ENCODE measurements around the gene OR52D1.

OR52D1 gene

DNA sequence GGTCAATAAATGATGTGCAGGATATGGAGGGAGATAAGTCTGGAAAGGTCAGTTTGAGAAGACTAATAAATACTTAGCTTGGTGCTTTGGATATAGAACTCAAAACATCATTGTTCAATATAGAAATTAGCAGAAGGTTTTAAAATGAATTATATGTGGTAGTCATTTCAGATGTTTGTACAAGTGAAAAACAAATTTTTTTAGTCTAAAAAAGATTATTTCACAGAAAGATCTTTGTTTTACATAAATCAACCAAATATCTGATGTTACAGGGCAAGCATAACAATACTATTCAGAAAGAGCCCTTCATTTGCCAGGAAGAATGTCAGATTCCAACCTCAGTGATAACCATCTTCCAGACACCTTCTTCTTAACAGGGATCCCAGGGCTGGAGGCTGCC is at the start of gene OR52D1:
TSS of gene OR52D1 (plus strand) at position 301 of the 400 bp plus-strand sequence. CDS start at position 323, 22 bp downstream.
- TF ChIP-seq GATA2 (IDR thresholded peaks at IDR 0.05; ENCODE audit: low read depth, low read length): no peak
- TF ChIP-seq GATA3 (IDR thresholded peaks at IDR 0.05; ENCODE audit: low read depth, low read length): no peak

GRCh38 chr11:5441414-5441813 is 47.1 kb upstream of the OR52D1 start, which contains the start of gene OR51I1:
OR51I1 (minus strand) TSS chr11:5441514; CDS start chr11:5441514, 0 bp downstream.
- no peak for TF ChIP-seq GATA3 (IDR thresholded peaks at IDR 0.05; ENCODE audit: low read depth, low read length)
- no peak for TF ChIP-seq GATA2 (IDR thresholded peaks at IDR 0.05; ENCODE audit: low read depth, low read length)

GRCh38 chr11:5443835-5444393 is 44.6 kb upstream of the OR52D1 start:
- TF ChIP-seq GATA3 (IDR thresholded peaks at IDR 0.05; ENCODE audit: low read depth, low read length) (no peak), GATA2 (IDR thresholded peaks at IDR 0.05; ENCODE audit: low read depth, low read length) (no peak)

DNA sequence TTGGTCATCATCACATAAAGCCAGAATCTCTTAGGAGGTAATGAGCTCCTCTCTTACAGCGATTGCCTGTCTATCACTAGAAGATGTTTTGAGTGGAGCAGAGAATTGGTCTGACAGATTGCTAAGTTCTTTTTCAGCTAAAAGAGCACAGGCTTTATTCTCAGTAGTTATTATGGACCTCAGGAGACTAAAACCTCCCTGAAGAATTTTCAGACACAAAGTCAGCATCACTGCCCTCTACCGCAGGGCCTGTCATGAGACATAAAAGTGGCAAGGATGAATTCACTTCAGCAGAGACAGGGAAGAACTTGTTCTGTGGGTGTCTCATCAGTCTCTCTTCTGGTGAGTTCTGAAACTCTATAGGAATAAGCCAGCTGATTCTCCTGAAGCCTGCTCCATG is 39.5 kb upstream of the OR52D1 start, which contains the start of gene OR51I2:
TSS of gene OR51I2 (plus strand) at position 301 of the 400 bp plus-strand sequence. CDS start 4,166 bp downstream, outside the sequence.
- TF ChIP-seq GATA3 (IDR thresholded peaks at IDR 0.05; ENCODE audit: low read depth, low read length) (no peak), GATA2 (IDR thresholded peaks at IDR 0.05; ENCODE audit: low read depth, low read length) (no peak)

- TF ChIP-seq GATA2 (IDR thresholded peaks at IDR 0.05; ENCODE audit: low read depth, low read length): no peak
These were observed 39.1 kb upstream of the OR52D1 start for GRCh38 chr11:5449432-5449831.

DNA sequence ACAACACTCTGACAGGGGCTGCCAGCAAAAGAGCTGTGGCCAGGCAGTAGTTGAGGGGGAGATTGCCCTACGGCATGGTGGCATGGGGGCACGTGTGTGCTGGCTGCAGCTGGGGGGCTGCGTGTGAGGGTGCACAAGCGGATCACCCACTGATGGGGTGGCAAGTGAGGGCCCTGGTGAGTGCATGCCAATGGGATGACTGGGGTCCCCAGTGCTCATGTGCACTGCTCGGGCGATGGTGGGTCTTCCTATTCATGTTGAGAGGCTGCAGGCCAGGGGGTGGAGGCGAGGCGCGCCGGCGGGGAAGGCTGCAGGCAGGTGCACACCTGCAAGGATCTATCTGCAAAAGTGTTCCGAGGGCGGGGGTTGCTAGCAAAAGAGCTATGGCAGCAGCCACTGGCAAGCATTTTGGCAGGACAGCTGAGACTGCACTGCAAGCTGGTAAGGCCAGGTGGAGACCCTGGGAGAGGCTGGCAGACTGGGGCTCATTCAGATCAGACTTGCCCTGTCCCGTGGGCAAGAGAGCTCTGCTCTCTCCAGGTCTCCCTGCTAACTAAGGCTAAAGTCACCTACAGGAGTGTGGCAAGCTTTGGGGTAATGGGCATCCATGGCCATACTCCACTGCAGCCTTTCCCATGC is 27.4 kb upstream of the OR52D1 start:
- no peak for TF ChIP-seq GATA3 (IDR thresholded peaks at IDR 0.05; ENCODE audit: low read depth, low read length)
- no peak for TF ChIP-seq GATA2 (IDR thresholded peaks at IDR 0.05; ENCODE audit: low read depth, low read length)

GRCh38 chr11:5467527-5467926 is 21.0 kb upstream of the OR52D1 start:
- TF ChIP-seq GATA3 (IDR thresholded peaks at IDR 0.05; ENCODE audit: low read depth, low read length) (no peak), GATA2 (IDR thresholded peaks at IDR 0.05; ENCODE audit: low read depth, low read length) (no peak)

- TF ChIP-seq GATA3 (IDR thresholded peaks at IDR 0.05; ENCODE audit: low read depth, low read length) (no peak), GATA2 (IDR thresholded peaks at IDR 0.05; ENCODE audit: low read depth, low read length) (no peak)
These were observed 14.6 kb upstream of the OR52D1 start for GRCh38 chr11:5473921-5474320.

DNA sequence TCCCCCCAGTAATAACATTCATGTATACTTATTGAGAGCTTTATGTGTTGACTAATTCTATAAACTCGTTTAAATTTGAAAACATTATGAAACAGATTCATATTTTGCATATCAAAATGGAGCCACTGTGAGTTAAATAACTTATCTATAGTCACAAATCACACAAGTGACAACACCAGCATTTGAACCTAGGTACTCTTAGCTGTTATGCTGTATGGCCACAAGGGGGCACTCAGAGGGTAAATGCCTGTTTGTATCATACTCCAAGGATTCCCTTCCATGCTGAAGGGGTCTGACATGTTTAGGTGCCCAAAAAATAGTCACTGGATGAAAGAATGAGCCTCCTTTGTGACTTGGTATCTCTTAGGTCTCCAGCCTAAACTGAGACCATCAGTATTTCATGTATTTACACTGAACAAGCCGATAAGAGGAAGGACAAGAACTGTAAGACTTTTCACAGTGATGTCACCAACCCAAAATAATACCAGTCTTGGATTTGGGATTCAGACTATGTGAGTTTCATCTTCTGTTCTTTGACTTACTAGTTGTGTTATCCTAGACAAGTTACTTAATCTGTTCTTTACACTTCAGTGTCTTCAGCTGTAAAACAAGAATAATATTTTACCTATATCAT is 12.2 kb upstream of the OR52D1 start:
- no peak for TF ChIP-seq GATA3 (IDR thresholded peaks at IDR 0.05; ENCODE audit: low read depth, low read length)
- no peak for TF ChIP-seq GATA2 (IDR thresholded peaks at IDR 0.05; ENCODE audit: low read depth, low read length)

- TF ChIP-seq GATA2 (IDR thresholded peaks at IDR 0.05; ENCODE audit: low read depth, low read length) (no peak), GATA3 (IDR thresholded peaks at IDR 0.05; ENCODE audit: low read depth, low read length) (no peak)
These were observed 2.5 kb upstream of the OR52D1 start for GRCh38 chr11:5486003-5486402.

DNA sequence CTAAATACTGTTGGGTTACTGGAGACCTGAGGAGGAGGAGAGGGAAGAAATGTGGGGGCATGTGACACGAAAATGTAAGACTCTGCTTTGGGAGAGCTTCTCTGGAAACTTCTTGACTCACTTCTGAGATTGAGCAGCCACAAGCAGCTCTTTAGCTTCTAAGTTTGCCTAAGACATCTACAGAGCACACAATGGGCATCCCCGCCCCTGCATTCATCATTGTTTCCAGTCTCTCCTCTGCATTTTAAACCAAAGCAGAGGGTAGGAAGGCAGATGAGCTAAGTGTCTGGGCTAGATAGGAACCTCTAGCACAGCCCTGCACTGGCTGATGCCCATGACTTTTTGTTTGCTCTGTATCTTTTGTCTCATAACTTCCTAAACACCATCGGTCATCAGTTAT is 2.1 kb upstream of the OR52D1 start:
- TF ChIP-seq GATA3 (IDR thresholded peaks at IDR 0.05; ENCODE audit: low read depth, low read length) (no peak), GATA2 (IDR thresholded peaks at IDR 0.05; ENCODE audit: low read depth, low read length) (no peak)

DNA sequence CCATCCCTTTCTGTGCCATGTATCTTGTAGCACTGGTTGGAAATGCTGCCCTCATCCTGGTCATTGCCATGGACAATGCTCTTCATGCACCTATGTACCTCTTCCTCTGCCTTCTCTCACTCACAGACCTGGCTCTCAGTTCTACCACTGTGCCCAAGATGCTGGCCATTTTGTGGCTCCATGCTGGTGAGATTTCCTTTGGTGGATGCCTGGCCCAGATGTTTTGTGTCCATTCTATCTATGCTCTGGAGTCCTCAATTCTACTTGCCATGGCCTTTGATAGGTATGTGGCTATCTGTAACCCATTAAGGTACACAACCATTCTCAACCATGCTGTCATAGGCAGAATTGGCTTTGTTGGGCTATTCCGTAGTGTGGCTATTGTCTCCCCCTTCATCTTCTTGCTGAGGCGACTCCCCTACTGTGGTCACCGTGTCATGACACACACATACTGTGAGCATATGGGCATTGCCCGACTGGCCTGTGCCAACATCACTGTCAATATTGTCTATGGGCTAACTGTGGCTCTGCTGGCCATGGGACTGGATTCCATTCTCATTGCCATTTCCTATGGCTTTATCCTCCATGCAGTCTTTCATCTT is 414 bp downstream of the OR52D1 start:
- no peak for TF ChIP-seq GATA2 (IDR thresholded peaks at IDR 0.05; ENCODE audit: low read depth, low read length)
- TF ChIP-seq GATA3 (IDR thresholded peaks at IDR 0.05; ENCODE audit: low read depth, low read length): no peak

GRCh38 chr11:5489576-5490357 is 1.3 kb downstream of the OR52D1 start:
- no peak for TF ChIP-seq GATA3 (IDR thresholded peaks at IDR 0.05; ENCODE audit: low read depth, low read length)
- no peak for TF ChIP-seq GATA2 (IDR thresholded peaks at IDR 0.05; ENCODE audit: low read depth, low read length)

DNA sequence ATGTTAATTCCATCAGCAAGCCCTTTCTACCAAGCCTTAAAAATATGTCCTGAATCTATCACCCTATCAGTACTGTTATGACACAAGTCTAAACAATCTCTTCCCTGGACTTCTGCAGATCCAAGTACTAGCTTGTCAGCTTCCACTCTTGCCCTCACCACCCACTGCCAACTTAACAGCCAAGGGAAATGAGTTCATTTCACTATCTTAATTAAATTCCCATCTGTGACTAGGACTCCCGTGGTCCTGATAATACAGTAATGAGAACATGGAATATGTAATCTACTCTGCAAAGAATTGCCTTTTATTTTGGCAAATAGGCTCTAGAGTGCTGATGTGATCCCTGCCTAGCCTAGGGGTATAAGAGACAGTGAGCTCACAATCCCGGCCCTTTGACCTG is 11.2 kb downstream of the OR52D1 start:
- TF ChIP-seq GATA2 (IDR thresholded peaks at IDR 0.05; ENCODE audit: low read depth, low read length) (no peak), GATA3 (IDR thresholded peaks at IDR 0.05; ENCODE audit: low read depth, low read length) (no peak)

Measured in SH-SY5Y (cell line).